Natural killer cell (primary cell): ENCODE measurements around the gene PCDHA6. TPM values are rescaled to one million over a fixed set of nuclear protein-coding genes. Genes with fewer than 3 reads are reported as not detected.
"Not testable (repeated sequence)": the region's sequence is repeated elsewhere in the genome, so short reads cannot be mapped to it uniquely, and the experiment has no call there.

Experiments used
- ATAC-seq, 3 donors: fragments of 150-1000 bp in 2 of 3; fragments of 200-7000 bp in 1 of 3; cut with Tn5 transposase; 1 replicate in 1 of 3; 2 replicates in 2 of 3; pipeline ENCODE4 v1.10.0; 2021; ENCODE audit warnings: mild to moderate bottlenecking in 2 of 3, moderate library complexity in 2 of 3
- DNase-seq, 2 donors: peaks; one replicate each; pipeline versions ENCODE4 v3.0.0 to v3.0.0-alpha.2; 2013 to 2021; ENCODE audit warnings: mixed read lengths in 1 of 2
- H3K27ac ChIP-seq: one replicate; pipeline ENCODE4 v1.5.1; 2013; ENCODE audit warnings: mild to moderate bottlenecking, low read length
- H3K27me3 ChIP-seq: one replicate; pipeline ENCODE4 v1.6.1; 2013; ENCODE audit warnings: low read length; ENCODE audit not compliant: control insufficient read depth, insufficient read depth
- H3K36me3 ChIP-seq: one replicate; pipeline ENCODE4 v1.6.1; 2013; ENCODE audit warnings: low read length; ENCODE audit not compliant: control insufficient read depth, insufficient read depth
- H3K4me1 ChIP-seq: one replicate; pipeline ENCODE4 v1.6.1; 2013; ENCODE audit warnings: low read length; ENCODE audit not compliant: control insufficient read depth, insufficient read depth
- H3K4me3 ChIP-seq: one replicate; pipeline ENCODE4 v1.5.1; 2013; ENCODE audit warnings: low read length
- H3K9me3 ChIP-seq: one replicate; pipeline ENCODE4 v1.6.1; 2013; ENCODE audit warnings: low read length; ENCODE audit not compliant: control insufficient read depth, insufficient read depth
- H3K27ac Mint-ChIP-seq, 2 donors: one replicate each; pipeline ENCODE4 v1.8.0; 2022; ENCODE audit warnings: mild to moderate bottlenecking in 2 of 2, mixed read lengths in 2 of 2, moderate library complexity in 1 of 2
- H3K27me3 Mint-ChIP-seq, 2 donors: one replicate each; pipeline ENCODE4 v1.8.0; 2022; ENCODE audit warnings: low read depth in 2 of 2, mixed read lengths in 2 of 2
- H3K36me3 Mint-ChIP-seq: one replicate; pipeline ENCODE4 v1.8.0; 2022; ENCODE audit warnings: mixed read lengths
- H3K4me1 Mint-ChIP-seq, 2 donors: one replicate each; pipeline ENCODE4 v1.8.0; 2022; ENCODE audit warnings: mixed read lengths in 2 of 2
- H3K4me3 Mint-ChIP-seq: one replicate; pipeline ENCODE4 v1.8.0; 2022; ENCODE audit warnings: mild to moderate bottlenecking, moderate library complexity, mixed read lengths
- H3K9me3 Mint-ChIP-seq, 2 donors: one replicate each; pipeline ENCODE4 v1.8.0; 2022; ENCODE audit warnings: mixed read lengths in 2 of 2
- WGBS: methylation state at CpG from one replicate; pipeline ENCODE4 v1.1.7; 2013; ENCODE audit warnings: missing lambda C conversion rate; ENCODE audit not compliant: insufficient coverage; 5-methylcytosine and 5-hydroxymethylcytosine counted together
- intact Hi-C: fragments of 100-400 bp; cut with micrococcal nuclease; formaldehyde crosslinking; loops from one replicate; pipeline ENCODE4 v1.14.2; 2022
- total RNA-seq, 4 donors: library from RNA; stranded (reverse); fragments of 120-200 nt in 1 of 4; gene quantifications; one replicate each; pipeline versions ENCODE4 v1.2.3 to v1.2.4, GENCODE V29; 2013 to 2022
- TF ChIP-seq, protein P1 (sequence below): fragments of 200-600 bp; IDR thresholded peaks from one replicate; pipeline ENCODE4 v1.8.0; 2022; ENCODE audit warnings: antibody characterized with exemption

PCDHA6 gene
- total RNA-seq, 3 donors from 2014 or later (not counting 1 experiment from before 2014, with no cell fraction given): not detected

- TF ChIP-seq, protein P1, sequence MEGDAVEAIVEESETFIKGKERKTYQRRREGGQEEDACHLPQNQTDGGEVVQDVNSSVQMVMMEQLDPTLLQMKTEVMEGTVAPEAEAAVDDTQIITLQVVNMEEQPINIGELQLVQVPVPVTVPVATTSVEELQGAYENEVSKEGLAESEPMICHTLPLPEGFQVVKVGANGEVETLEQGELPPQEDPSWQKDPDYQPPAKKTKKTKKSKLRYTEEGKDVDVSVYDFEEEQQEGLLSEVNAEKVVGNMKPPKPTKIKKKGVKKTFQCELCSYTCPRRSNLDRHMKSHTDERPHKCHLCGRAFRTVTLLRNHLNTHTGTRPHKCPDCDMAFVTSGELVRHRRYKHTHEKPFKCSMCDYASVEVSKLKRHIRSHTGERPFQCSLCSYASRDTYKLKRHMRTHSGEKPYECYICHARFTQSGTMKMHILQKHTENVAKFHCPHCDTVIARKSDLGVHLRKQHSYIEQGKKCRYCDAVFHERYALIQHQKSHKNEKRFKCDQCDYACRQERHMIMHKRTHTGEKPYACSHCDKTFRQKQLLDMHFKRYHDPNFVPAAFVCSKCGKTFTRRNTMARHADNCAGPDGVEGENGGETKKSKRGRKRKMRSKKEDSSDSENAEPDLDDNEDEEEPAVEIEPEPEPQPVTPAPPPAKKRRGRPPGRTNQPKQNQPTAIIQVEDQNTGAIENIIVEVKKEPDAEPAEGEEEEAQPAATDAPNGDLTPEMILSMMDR: no peak
- Histone ChIP-seq H3K27ac (no peak overlapping the region), H3K36me3 (no peaks in the 10 kb centered on the region), H3K27me3 (peaks cover 17% of the 10 kb centered on the region), H3K9me3 (peaks cover 16% of the 10 kb centered on the region), H3K4me3 (no peak overlapping the region), H3K4me1 (no peaks in the 10 kb centered on the region)
- no peak for DNase-seq
- H3K27me3 Mint-ChIP-seq: peaks cover 18 to 27% of the 10 kb centered on the region in 2 donors
- 27% methylated on average over 13 of the region's 18 CpGs for WGBS
- H3K9me3 Mint-ChIP-seq: peaks cover 8 to 18% of the 10 kb centered on the region in 2 donors
- H3K27ac Mint-ChIP-seq: no peak overlapping the region
- ATAC-seq: no peak
- intact Hi-C loops: no loop called here
- H3K4me1 Mint-ChIP-seq: no peaks in the 10 kb centered on the region
- peaks cover 15% of the 10 kb centered on the region for H3K36me3 Mint-ChIP-seq
- no peak overlapping the region for H3K4me3 Mint-ChIP-seq
Observed at GRCh38 chr5:140828362-140828737, 590 bp downstream of the PCDHA6 start.

- H3K9me3 ChIP-seq, H3K27ac ChIP-seq, H3K4me1 ChIP-seq, intact Hi-C loops, H3K4me3 Mint-ChIP-seq, H3K36me3 ChIP-seq, H3K27ac Mint-ChIP-seq, ATAC-seq, H3K4me3 ChIP-seq, DNase-seq, H3K4me1 Mint-ChIP-seq: not testable (repeated sequence)
- 57% methylated on average over 106 of the region's 106 CpGs for WGBS
- Mint-ChIP-seq H3K27me3 (peaks cover 22 to 27% of the 10 kb centered on the region in 2 donors), H3K36me3 (peaks cover 15% of the 10 kb centered on the region), H3K9me3 (peaks cover 9 to 21% of the 10 kb centered on the region in 2 donors)
- H3K27me3 ChIP-seq: peaks cover 15% of the 10 kb centered on the region
Observed at GRCh38 chr5:140829511-140830501, 2.0 kb downstream of the PCDHA6 start.

GRCh38 chr5:140833993-140834392 lies 6.2 kb downstream of the PCDHA6 start, which contains the start of gene PCDHA7:
PCDHA7 (plus strand) TSS chr5:140834269; CDS start chr5:140834384, 115 bp downstream.
- 22% methylated on average over 7 of the region's 8 CpGs for WGBS
- Mint-ChIP-seq H3K4me1 (no peaks in the 10 kb centered on the region), H3K4me3 (no peak within 1 kb of the TSS), H3K9me3 (peaks cover 8 to 15% of the 10 kb centered on the region in 2 donors), H3K27ac (no peak within 1 kb of the TSS), H3K27me3 (peaks cover 11 to 12% of the 10 kb centered on the region in 2 donors), H3K36me3 (peaks cover 8% of the 10 kb centered on the region)
- no peak for DNase-seq
- Histone ChIP-seq H3K9me3 (peaks cover 10% of the 10 kb centered on the region), H3K36me3 (no peaks in the 10 kb centered on the region), H3K27me3 (peaks cover 11% of the 10 kb centered on the region), H3K27ac (no peak within 1 kb of the TSS), H3K4me3 (no peak within 1 kb of the TSS), H3K4me1 (no peaks in the 10 kb centered on the region)
- intact Hi-C loops: no loop called here
- TF ChIP-seq, protein P1: no peak
- no peak for ATAC-seq

DNA sequence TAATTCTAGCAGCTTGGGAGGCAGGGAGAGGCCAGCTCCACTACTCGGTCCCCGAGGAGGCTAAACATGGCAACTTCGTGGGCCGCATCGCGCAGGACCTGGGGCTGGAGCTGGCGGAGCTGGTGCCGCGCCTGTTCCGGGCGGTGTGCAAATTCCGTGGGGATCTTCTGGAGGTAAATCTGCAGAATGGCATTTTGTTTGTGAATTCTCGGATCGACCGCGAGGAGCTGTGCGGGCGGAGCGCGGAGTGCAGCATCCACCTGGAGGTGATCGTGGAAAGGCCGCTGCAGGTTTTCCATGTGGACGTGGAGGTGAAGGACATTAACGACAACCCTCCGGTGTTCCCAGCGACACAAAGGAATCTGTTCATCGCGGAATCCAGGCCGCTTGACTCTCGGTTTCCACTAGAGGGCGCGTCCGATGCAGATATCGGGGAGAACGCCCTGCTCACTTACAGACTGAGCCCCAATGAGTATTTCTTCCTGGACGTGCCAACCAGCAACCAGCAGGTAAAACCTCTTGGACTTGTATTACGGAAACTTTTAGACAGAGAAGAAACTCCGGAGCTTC lies 6.8 kb downstream of the PCDHA6 start:
- H3K4me1 Mint-ChIP-seq, H3K27ac ChIP-seq, H3K4me3 ChIP-seq, H3K36me3 Mint-ChIP-seq, H3K9me3 ChIP-seq, intact Hi-C loops, H3K4me1 ChIP-seq, H3K27ac Mint-ChIP-seq, ATAC-seq, H3K4me3 Mint-ChIP-seq, DNase-seq, H3K36me3 ChIP-seq: not testable (repeated sequence)
- Mint-ChIP-seq H3K9me3 (peaks cover 8 to 15% of the 10 kb centered on the region in 2 donors), H3K27me3 (peaks cover 11 to 12% of the 10 kb centered on the region in 2 donors)
- H3K27me3 ChIP-seq: peaks cover 11% of the 10 kb centered on the region
- WGBS: 37% methylated on average over 27 of the region's 38 CpGs
